PC-3 (cell line): Measurements from ENCODE around the gene MAP3K9. TPM values are rescaled to one million over a fixed set of nuclear protein-coding genes. Genes with fewer than 3 reads are reported as not detected.
A peak's percentile ranks its signal among the peaks of the same experiment; 100 is the strongest.

Source experiments
- ATAC-seq: fragments of 200-7000 bp; cut with Tn5 transposase; 2 replicates; pipeline ENCODE4 v1.9.1; 2020; ENCODE audit warnings: mild to moderate bottlenecking, moderate library complexity
- BruUV-seq: library from RNA; stranded (reverse); fragments of 400-500 nt; replicated peaks from 2 replicates; lab custom pipeline; 2021; lab: Mats Ljungman, UMichigan
- CTCF ChIA-PET: fragments of 300-600 bp; sonication (Branson Sonifier 250); formaldehyde crosslinking; loops from one replicate; lab custom pipeline; 2022; ENCODE audit warnings: antibody characterized with exemption; lab: Charles Lee
- POLR2A ChIA-PET: fragments of 300-600 bp; sonication (Branson Sonifier 250); formaldehyde crosslinking; loops from one replicate; lab custom pipeline; 2022; ENCODE audit warnings: antibody characterized with exemption; ENCODE audit not compliant: unreplicated experiment; lab: Charles Lee
- DNase-seq: peaks from one replicate; pipeline ENCODE4 v3.0.0-alpha.2; 2015
- H2AFZ ChIP-seq: fragments of 300-600 bp; sonication (generic); 2 replicates; pipeline ENCODE4 v1.6.0; 2016; ENCODE audit warnings: antibody characterized with exemption, low read length
- H3F3A ChIP-seq: fragments of 300-600 bp; sonication (generic); one replicate; pipeline ENCODE4 v1.6.0; 2017; ENCODE audit warnings: antibody characterized with exemption, low read length, control low read depth, mild to moderate bottlenecking; ENCODE audit not compliant: unreplicated experiment
- H3K27ac ChIP-seq: fragments of 300-600 bp; sonication (generic); 2 replicates; pipeline ENCODE4 v1.5.1; 2016; ENCODE audit warnings: mild to moderate bottlenecking, low read length
- H3K27me3 ChIP-seq: fragments of 300-600 bp; sonication (generic); 2 replicates; pipeline ENCODE4 v1.6.1; 2016; ENCODE audit warnings: low read length, mixed read lengths
- H3K36me3 ChIP-seq: fragments of 300-600 bp; sonication (generic); 2 replicates; pipeline ENCODE4 v1.6.1; 2016; ENCODE audit warnings: low read depth, mixed run types, low read length, mixed read lengths
- H3K4me1 ChIP-seq: fragments of 300-600 bp; sonication (generic); 2 replicates; pipeline ENCODE4 v1.5.1; 2016; ENCODE audit warnings: low read length; ENCODE audit not compliant: insufficient read depth
- H3K4me2 ChIP-seq: fragments of 300-600 bp; sonication (generic); 2 replicates; pipeline ENCODE4 v1.6.0; 2016; ENCODE audit warnings: low read length
- H3K4me3 ChIP-seq: fragments of 300-600 bp; sonication (generic); 2 replicates; pipeline ENCODE4 v1.5.1; 2016; ENCODE audit warnings: mild to moderate bottlenecking, low read length, mixed read lengths
- H3K79me2 ChIP-seq: fragments of 300-600 bp; sonication (generic); 2 replicates; pipeline ENCODE4 v1.6.1; 2017; ENCODE audit warnings: low read length, mixed read lengths
- H3K9ac ChIP-seq: fragments of 300-600 bp; sonication (generic); 2 replicates; pipeline ENCODE4 v1.6.0; 2016; ENCODE audit warnings: mild to moderate bottlenecking, low read length
- H3K9me2 ChIP-seq: fragments of 300-600 bp; sonication (generic); replicated peaks from 2 replicates; pipeline ENCODE4 v1.6.1; 2016; ENCODE audit warnings: mixed run types, low read length, mixed read lengths
- H3K9me3 ChIP-seq: fragments of 300-600 bp; sonication (generic); 2 replicates; pipeline ENCODE4 v1.6.1; 2016; ENCODE audit warnings: low read length, mixed read lengths
- H4K20me1 ChIP-seq: fragments of 300-600 bp; sonication (generic); 2 replicates; pipeline ENCODE4 v1.6.1; 2016; ENCODE audit warnings: low read length, mixed read lengths
- CTCF ChIP-seq: fragments of 300-600 bp; sonication (generic); conservative IDR thresholded peaks from 2 replicates; pipeline ENCODE4 v1.5.1; 2017; ENCODE audit warnings: antibody characterized with exemption, low read depth, mild to moderate bottlenecking, low read length
- EZH2 ChIP-seq: fragments of 300-600 bp; sonication (generic); IDR thresholded peaks from one replicate; pipeline ENCODE4 v1.6.1; 2017; ENCODE audit warnings: antibody characterized with exemption, mild to moderate bottlenecking, low read length; ENCODE audit not compliant: unreplicated experiment
- EZH2phosphoT487 ChIP-seq: fragments of 300-600 bp; sonication (generic); IDR thresholded peaks from 2 replicates; pipeline ENCODE4 v1.6.1; 2018; ENCODE audit warnings: mild to moderate bottlenecking, antibody characterized with exemption, low read length, borderline replicate concordance
- intact Hi-C: fragments of 100-400 bp; cut with micrococcal nuclease; formaldehyde crosslinking; loops from 2 replicates; pipeline ENCODE4 v1.9.0; 2023
- total RNA-seq: library from RNA; depleted of rRNA; stranded (reverse); fragments of >200 nt; gene quantifications from 2 replicates; pipeline ENCODE4 v1.2.3, GENCODE V29; 2014

The MAP3K9 gene
- total RNA-seq, 1 experiment from 2014 or later = 13.4 TPM

DNA sequence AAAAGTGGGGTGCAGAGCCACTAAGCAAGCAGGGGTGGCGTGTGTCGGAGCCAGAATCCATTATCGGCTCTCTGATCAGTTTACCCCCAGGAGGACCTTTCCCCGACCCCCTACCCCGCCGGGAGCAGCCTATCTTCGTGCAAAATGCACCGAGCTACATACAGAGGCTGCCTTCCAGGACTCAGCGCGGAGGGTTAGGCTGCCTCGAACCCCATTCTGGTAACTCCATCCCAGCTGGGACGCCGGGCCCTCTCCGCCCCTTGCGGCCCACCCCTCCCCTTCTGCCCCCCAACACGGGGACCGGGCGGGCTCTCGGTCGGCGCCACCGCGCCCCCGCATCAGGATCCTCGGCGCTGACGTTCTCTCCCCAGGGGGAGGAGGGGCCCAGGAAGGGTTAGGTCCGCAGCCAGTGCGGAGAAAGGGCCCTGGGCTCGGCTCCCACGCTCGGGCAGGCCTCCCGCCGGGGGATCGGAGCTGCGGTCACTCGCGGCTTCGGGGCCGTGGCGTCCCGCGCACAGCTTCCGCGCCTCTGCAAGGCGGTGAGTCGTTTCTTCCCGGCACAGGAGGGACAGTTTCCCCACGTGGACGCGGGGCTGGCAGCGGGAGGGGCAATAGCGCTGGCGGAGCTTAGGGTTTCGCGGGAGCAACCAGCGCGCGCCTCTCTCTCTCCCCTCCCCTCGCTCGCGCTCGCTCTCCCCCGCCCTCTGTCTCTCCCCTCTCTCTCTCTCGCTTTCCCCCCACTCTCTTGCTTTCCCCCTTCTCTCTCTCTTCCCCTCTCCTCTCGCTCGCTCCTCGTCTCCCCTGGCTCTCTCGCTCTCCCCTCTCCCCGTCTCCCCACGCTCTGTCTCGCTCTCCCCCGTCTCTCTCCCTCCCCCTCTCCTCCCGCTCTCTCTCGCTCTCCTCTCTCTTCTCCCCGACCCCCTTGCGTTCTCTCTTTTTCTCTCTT is 12.5 kb upstream of the MAP3K9 start:
- Histone ChIP-seq H3K27ac (no peak overlapping the region), H3K4me1 (peaks cover 23% of the 10 kb centered on the region), H3K27me3 (no peaks in the 10 kb centered on the region), H3K9me3 (no peaks in the 10 kb centered on the region), H3F3A (no peaks in the 10 kb centered on the region), H3K9ac (peak overlapping the region; percentile 65), H4K20me1 (no peaks in the 10 kb centered on the region), H3K36me3 (no peaks in the 10 kb centered on the region), H3K9me2 (no peaks in the 10 kb centered on the region), H3K4me3 (peak overlapping the region; percentile 76), H3K4me2 (peak overlapping the region; percentile 98), H3K79me2 (no peaks in the 10 kb centered on the region), H2AFZ (peak overlapping the region; percentile 96)
- ATAC-seq (peak; percentile 44), DNase-seq (peak; percentile 41)
- POLR2A ChIA-PET = interaction anchor here (0.7 kb wide), 1 partner anchor 21 kb away, joined by 3 read pairs; no protein-coding TSS in a partner anchor
- no peak for TF ChIP-seq EZH2
- no peak for TF ChIP-seq CTCF
- no peak for TF ChIP-seq EZH2phosphoT487
- intact Hi-C loops = no loop called here
- CTCF ChIA-PET = interaction anchor here (0.7 to 1.2 kb wide), 3 partner anchors 85 to 207 kb away, joined by 3 to 5 read pairs (median 4); partner anchors contain the start of gene PCNX1
- no TSS peak for BruUV-seq

DNA sequence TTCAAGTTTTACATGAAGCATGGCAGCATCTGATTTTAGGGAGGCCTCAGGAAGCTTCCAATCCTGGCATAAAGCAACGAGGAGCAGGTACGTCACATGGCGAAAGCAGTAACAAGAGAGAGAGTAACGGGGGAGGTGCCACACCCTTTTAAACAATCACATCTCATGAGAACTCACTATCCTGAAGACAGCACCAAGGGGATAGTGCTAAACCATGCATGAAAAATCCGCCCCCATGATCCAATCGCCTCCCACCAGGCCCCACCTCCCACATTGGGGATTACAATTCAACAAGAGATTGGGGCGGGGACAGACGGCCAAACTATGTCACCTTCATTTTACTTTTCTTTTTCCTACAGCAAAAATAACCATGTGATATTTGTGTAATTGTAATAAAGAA is 7.2 kb upstream of the MAP3K9 start:
- TF ChIP-seq EZH2 (no peak), EZH2phosphoT487 (no peak), CTCF (no peak)
- Histone ChIP-seq H3F3A (no peaks in the 10 kb centered on the region), H3K27ac (no peak overlapping the region), H3K9me2 (no peaks in the 10 kb centered on the region), H2AFZ (no peak overlapping the region), H4K20me1 (no peaks in the 10 kb centered on the region), H3K4me2 (no peak overlapping the region), H3K9me3 (no peaks in the 10 kb centered on the region), H3K36me3 (no peaks in the 10 kb centered on the region), H3K9ac (no peak overlapping the region), H3K4me3 (no peak overlapping the region), H3K79me2 (peaks cover 27% of the 10 kb centered on the region), H3K27me3 (no peaks in the 10 kb centered on the region), H3K4me1 (peaks cover 40% of the 10 kb centered on the region)
- intact Hi-C loops = loop anchor here (2.0 kb wide), 1 partner anchor 62 kb away; no protein-coding TSS in a partner anchor
- POLR2A ChIA-PET = interaction anchor here (0.7 kb wide), 1 partner anchor 1356 kb away, joined by 3 read pairs; no protein-coding TSS in a partner anchor
- no peak for ATAC-seq
- no TSS peak for BruUV-seq
- no peak for DNase-seq
- CTCF ChIA-PET = no interaction called here

- no peak overlapping the region for H3K27ac ChIP-seq
- H3K79me2 ChIP-seq = peaks cover 45% of the 10 kb centered on the region
- no peaks in the 10 kb centered on the region for H3K9me3 ChIP-seq
- TF ChIP-seq CTCF (no peak), EZH2 (no peak), EZH2phosphoT487 (no peak)
- no peak overlapping the region for H3K4me3 ChIP-seq
- no peak overlapping the region for H3K4me2 ChIP-seq
- intact Hi-C loops = no loop called here
- POLR2A ChIA-PET = no interaction called here
- no peaks in the 10 kb centered on the region for H3K9me2 ChIP-seq
- CTCF ChIA-PET = no interaction called here
- no peaks in the 10 kb centered on the region for H3K27me3 ChIP-seq
- ATAC-seq (no peak), DNase-seq (no peak)
- BruUV-seq = no TSS peak
- no peaks in the 10 kb centered on the region for H3K36me3 ChIP-seq
- no peaks in the 10 kb centered on the region for H3F3A ChIP-seq
- H2AFZ ChIP-seq = no peak overlapping the region
- H4K20me1 ChIP-seq = no peaks in the 10 kb centered on the region
- peaks cover 40% of the 10 kb centered on the region for H3K4me1 ChIP-seq
- H3K9ac ChIP-seq = no peak overlapping the region
Measured at GRCh38 chr14:70814466-70814865, 5.2 kb upstream of the MAP3K9 start.
